GM18861 (cell line): Measurements from ENCODE around the gene PACC1.
"Not testable (repeated sequence)": the region's sequence is repeated elsewhere in the genome, so short reads cannot be mapped to it uniquely, and the experiment has no call there.

Experiments
- ATAC-seq: cut with Tn5 transposase; IDR thresholded peaks from one replicate; pipeline ENCODE4 v1.9.1; 2021; ENCODE audit not compliant: unreplicated experiment

Gene PACC1

DNA sequence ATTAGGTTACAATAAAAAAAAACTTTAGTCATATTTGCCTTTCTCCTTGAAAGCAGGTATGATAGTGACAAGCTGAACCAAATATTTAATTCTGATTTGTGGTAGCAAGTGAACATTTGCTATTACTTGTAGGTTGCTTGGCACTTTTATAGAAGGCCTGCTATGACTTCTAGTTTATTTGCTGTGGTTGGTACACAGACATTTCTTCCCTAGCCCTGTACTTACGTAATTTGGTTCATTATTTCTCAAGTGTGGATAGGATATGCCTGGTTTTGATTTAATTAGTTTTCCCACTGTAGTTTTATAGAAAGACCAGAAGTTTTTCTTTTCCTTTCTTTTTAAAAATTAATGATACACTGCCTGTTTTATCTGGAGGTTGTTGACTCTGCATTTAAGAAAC is 73.6 kb downstream of the PACC1 start:
- no peak for ATAC-seq

DNA sequence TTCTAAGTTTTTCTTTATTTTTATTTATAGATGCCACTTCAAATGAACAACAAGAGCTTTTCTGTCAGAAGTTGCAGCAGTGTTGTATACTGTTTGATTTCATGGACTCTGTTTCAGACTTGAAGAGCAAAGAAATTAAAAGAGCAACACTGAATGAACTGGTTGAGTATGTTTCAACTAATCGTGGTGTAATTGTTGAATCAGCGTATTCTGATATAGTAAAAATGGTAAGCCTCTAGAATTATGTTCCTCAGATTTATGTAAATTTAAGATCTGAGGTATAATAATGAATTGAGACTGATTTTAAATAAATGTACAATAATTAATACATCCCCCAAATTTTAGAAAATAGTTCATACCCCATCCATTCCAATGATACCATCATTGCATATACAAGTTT is 85.6 kb downstream of the PACC1 start:
- no peak for ATAC-seq

GRCh38 chr1:212328248-212328647 is 86.4 kb downstream of the PACC1 start:
- no peak for ATAC-seq

DNA sequence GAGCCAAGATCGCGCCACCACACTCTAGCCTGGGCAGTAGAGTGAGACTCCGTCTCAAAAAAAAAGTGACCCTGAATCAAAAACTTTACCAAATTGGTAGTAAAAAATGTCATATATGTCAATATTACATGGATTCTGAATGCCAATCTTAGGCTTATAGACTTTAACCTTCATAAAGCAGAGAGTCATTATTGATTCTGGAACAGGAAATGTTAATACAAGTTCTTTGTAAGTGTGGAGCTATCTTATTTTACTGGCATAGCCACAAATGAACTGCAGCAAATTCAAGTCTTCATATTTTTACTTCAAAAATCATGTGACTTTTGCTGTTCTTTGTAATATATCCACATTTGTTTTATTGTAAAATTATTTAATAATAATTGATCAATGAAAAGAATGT is 88.1 kb downstream of the PACC1 start:
- no peak for ATAC-seq

DNA sequence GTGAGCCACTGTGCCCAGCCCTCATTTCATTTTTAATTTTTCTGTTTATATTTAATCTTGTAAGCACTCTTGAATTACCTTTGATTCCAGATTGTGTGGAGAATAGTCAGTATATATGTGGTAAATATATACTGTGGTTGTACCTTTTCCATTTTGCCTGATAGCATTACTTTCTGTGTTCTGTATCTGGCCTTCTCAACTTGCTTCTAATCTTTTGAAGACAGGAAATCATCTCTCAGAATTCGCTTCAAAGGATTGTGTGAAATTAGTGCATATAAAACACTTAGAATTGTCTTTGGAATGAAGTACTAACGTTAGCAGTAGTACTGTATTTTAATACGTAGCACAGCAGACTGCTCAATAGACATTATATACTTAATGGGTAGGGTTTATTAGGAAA is 91.6 kb downstream of the PACC1 start:
- no peak for ATAC-seq

DNA sequence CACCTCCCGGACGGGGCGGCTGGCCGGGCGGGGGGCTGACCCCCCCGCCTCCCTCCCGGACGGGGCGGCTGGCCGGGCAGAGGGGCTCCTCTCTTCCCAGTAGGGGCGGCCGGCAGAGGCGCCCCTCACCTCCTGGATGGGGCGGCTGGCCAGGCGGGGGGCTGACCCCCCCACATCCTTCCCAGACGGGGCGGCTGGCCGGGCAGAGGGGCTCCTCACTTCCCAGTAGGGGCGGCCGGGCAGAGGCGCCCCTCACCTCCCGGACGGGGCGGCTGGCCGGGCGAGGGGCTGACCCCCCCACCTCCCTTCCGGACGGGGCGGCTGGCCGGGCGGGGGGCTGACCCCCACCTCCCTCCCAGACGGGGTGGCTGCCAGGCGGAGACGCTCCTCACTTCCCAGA is 93.7 kb downstream of the PACC1 start:
- ATAC-seq = not testable (repeated sequence)

GRCh38 chr1:212317916-212318315 is 96.8 kb downstream of the PACC1 start:
- ATAC-seq = no peak

DNA sequence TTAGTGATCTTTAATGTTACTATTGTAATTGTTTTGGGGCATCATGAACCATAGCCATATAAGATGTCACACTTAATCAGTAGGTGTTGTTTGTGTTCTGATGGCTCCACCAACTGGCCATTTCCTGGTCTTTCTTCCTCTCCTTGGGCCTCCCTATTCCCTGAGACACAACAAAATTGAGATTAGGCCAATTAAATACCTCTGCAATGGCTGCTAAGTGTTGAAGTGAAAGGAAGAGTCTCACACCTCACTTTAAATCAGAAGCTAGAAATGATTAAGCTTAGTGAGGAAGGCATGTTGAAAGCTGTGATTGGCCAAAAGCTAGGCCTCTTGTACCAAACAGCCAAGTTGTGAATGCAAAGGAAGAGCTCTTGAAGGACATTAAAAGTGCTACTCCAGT is 98.8 kb downstream of the PACC1 start:
- ATAC-seq = peak; percentile 49

DNA sequence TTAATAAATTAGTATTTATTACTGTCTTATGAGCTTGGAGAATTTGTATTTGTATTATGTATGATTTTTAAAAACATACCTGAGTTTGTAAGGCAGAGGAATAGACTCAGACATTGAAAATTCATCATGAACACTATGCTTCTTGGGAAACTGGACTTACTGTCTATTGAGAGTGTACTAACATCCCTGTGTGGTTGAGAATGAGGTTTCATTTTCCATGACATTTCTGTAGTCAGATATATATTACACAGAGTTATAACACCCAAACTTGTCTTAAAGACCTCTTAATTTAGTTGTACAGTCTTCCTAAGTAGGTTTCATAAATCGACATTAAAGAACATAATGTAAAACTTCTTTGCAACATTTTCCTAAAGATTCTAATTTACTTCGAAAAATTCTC is 99.5 kb downstream of the PACC1 start:
- no peak for ATAC-seq
